ENCODE data around the gene GATD1.

GATD1 gene

DNA sequence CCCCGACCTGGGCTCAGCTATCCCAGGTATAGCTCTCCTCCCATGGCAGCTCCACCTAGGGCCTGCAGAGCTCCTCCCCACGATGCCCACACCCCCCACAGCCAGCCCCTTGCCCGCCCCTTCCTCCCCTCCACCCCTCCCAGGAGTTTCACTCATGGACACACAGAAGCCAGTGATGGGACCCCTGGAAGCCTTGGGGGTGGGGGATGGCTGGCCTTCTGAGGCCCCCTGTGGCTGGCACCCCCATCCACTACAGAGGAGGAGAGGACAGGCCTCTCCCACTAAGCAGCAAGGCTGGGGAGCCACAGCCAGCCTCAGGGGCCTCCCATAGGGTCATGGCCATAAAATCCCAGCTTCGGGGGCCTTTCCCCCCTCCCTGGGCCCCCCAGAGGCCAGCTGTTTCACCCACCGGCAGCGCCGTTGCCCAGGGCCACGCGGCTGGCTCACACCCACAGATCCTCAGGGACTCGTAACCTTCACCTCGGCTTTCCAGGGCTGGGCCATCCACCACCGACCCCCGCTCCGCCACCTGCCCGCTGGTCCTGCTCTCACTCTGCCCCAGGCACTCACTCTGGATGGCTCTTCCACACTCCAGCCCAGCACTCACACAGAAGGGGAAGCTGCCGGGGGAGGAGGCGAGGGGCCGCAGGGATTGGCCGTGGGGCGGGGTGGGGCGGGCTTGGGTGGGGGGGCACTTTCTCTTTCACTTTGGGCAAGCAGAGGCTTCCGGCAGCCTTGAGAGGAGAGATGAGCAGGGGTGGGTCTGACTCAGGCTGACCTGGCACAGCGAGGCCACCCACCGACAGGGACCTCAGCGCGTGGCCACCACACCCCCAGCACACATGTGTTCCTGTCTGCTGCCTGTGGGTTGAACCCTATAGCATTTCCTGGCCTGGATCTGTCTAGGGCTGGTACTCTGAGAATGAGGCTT, 18.6 kb upstream of the GATD1 start:
- DNase-seq = peak; percentile 79

DNA sequence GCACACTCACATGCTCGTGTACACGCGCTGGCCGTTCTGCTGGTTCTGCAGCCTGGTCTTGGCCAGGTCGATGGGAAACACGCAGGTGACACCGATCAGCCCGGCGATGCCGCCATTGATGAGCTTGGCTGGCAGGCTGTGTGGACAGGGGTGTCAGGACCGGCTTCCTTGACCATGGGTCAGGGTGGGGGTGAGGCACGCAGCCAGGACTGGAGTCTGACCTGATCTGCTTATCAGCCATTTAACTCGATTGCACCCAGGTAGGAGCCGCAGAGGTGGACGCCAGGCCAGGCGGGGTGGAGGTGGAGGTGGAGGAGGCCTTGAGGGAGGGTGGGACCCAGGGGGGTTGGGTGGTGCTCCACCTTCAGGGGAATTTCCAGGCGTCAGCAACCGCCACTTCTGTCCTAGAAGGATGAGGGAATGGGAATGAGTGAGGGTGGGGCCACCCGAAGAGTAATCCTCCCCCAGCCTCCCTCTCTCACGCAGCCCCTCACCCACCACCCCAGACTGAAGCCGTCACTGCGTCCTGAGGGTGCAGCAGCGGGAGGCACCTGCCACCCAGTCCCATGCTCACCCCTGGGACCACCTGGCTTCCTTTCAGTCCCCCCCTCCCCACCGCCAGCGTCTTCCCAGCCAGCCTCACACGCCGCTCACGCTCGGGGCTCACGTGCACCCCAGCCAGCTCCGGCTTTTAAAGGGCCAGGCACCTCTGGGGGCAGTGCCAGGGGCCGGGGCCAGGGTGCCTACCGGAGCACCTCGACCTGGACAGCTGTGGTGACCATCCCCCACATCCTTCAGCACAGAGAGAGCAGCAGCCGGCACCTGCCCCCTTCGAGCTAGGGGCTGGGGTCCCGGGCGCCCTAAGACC, 17.7 kb upstream of the GATD1 start:
- no peak for DNase-seq

DNA sequence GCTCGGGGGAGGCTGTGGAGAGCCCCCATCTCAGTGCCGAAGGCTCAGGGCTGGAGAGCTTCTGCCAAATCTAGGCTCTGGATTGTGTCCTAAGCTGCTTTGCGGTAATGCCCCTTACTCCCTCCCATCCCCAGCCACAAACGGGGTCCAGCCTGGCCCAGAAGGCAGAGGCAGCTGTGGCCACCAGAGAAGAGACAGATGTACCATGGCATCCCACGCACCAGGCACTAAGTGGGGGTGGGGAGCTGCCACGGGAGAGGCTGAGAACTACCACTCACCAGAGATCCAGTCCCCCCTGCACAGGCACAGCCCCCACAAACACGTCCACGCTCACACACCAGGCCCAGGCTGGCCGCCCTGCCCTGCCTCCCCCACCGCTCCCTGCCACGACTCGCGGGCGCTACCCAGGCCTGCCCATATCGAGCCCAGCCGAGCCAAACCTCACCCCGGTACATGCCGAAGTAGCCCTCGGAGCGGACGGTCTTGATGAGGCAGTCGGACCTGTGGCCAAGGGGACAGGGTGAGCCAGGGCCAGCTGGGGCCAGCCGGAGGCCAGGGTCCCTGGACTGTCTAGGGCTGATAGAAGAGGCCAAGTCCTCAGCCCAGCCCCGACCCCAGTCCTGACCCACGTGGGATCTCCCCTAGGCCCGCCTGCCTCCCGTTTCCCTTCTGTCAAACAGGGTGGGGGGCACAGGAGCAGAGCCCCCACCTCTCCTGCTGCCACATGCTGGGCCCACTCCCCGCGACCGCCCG, 16.9 kb upstream of the GATD1 start:
- DNase-seq = no peak

DNA sequence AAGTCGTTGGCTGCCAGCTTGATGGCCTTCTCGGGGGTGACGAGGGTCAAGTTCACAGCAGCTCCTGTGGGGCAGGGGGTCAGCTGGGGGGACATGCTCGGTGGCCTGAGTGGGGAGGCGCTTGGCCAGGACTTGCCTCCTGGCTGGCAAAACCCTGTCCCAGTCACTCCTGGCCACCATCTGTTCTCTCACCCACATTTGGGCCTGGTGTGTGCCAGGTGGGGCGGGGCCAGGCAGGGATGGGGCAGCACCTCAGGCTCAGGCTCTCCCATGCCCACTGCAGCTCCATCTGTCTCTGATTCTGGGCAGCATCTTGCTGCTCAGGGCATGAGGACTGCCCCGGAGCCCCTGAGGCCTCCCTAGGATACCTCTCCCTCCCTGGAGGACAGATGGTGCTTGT, 16.3 kb upstream of the GATD1 start:
- no peak for DNase-seq

DNA sequence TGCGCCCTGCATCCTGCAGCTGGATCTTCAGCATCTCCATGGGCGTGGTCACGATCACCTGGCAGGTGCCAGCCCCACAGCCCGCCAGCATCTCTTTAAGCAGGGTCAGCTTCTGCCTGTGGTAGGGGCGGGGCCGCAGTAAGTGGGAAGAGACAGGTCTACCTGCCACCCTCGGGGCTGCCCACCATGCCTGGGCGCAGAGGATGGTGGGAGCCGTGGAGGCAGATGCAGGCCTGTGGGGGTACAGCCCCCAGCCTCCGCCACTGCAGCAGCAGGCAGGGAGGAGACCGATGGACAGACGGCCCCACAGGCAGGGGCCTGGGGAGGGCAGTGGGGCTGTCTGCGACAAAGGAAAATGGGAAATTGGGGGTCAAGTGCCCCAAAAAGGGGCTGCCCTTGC, 15.6 kb upstream of the GATD1 start:
- no peak for DNase-seq

DNA sequence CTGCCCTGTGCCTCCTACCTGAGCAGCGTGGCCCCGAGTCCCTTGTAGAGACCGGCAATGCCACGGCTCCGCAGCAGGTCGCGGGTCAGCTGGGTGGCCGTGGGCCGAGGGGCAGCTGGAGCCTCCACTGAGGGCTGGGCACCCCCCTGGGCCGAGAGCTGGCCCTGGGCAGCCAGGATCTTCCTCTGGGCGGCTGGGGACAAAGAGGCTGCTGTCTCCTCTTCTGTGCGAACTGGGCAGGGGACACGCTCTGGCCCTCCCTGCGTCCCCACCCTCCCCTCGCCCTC, 15.2 kb upstream of the GATD1 start:
- DNase-seq = no peak

DNA sequence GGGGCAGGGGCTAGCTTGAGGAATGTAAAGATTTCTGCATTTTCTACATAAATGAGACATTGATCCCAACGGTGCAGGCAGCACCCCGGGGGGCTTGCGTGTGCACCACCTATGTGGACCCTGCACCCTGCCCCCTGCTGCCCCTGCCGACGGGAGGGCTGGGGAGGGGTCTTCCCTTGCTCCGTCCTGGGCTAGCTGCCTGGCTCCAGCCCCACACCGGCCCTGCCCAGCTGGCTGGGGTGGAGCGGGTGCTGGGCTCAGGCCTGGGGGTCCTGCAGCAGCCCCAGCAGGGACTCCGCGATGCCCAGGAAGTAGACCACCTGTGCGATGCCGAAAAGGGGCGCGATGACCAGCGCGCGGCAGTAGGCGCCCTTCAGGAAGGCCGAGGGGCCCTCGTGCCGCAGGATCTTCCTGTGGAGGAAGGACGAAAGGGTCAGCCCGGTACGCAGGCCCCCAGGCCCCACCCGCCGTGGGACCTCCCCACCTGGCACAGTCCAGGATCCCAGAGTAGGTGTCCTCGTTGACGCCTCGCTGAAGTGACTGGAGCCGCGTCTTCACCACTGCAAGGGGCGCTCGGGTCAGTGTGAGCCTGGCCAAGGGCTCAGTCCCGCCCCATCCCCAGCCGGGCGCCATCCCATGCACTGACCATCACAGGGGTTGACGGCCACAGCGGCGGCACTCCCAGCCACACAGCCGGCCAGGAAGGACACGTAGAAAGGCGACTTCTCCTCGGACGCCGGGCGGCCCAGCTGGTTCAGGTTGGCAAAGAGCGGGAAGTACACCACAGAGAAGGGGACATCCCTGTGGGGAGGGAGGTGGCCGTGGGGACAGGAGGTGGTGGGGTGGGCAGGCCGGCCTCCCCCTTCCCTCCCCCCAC, 14.6 kb upstream of the GATD1 start:
- no peak for DNase-seq

DNA sequence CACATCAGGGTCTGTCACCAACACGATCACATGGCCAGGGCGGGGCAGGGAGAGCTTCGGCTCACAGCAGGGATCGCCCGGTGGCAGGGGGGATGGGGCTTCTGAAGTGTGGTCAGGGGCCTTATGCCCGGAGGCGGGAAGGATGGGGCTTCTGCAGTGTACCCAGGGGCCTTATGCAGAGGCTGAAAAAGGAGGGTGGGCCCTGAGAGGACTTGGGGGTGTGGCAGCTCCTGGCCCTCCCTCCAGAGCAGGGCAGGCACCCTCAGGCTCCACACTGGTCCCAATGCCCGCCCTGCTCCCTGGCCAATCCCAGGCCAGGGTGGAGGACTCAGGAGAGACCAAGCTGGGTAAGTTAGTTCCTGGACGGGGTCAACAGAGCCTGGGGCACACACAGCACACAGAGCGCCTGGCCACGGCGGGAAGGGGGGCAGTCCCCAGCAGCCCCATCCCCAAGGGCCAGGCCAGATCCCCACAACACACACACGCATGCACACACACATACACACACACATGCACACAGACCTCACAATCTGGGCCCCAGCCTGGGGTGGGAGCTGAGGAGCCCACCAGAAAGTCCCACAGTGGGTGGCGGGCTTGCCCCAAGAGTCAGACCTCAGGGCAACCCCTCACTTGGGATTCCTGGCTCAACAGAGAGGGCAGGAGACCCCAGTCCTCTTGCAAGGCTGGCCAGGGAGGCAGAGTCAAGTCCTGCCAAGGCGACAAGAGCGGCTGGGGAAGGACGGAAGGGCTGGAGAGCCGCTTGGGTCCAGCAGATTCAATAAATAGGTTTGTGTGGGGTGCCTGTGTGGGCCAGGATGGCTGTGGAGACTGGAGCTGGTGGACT, 13.7 kb upstream of the GATD1 start:
- peak; percentile 29 for DNase-seq

DNA sequence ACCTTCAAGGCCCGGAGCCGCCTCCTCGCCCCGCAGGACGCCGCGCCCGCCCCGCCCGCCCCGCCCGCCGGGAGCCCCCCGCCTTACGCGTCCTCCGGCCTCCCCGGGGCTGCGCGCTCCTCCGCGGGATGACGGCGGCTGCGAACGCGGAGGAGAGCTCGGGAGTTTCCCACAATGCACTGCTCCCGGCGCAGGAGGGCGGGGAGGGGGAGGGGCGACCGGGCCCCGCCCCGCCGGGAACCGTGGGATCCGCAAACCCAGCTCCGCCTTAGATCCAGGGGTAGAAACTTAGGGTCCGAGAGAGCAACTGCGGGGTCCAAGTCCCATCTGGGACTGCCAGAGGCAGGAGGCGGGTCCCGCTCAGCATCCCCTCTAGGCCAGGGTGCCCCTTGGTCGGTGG, 12.7 kb upstream of the GATD1 start, which contains the start of gene CEND1:
Gene CEND1, minus strand, starts transcription at position 148 of the 400 bp plus-strand sequence. CDS start 1,514 bp downstream, outside the sequence.
- peak; percentile 84 for DNase-seq

DNA sequence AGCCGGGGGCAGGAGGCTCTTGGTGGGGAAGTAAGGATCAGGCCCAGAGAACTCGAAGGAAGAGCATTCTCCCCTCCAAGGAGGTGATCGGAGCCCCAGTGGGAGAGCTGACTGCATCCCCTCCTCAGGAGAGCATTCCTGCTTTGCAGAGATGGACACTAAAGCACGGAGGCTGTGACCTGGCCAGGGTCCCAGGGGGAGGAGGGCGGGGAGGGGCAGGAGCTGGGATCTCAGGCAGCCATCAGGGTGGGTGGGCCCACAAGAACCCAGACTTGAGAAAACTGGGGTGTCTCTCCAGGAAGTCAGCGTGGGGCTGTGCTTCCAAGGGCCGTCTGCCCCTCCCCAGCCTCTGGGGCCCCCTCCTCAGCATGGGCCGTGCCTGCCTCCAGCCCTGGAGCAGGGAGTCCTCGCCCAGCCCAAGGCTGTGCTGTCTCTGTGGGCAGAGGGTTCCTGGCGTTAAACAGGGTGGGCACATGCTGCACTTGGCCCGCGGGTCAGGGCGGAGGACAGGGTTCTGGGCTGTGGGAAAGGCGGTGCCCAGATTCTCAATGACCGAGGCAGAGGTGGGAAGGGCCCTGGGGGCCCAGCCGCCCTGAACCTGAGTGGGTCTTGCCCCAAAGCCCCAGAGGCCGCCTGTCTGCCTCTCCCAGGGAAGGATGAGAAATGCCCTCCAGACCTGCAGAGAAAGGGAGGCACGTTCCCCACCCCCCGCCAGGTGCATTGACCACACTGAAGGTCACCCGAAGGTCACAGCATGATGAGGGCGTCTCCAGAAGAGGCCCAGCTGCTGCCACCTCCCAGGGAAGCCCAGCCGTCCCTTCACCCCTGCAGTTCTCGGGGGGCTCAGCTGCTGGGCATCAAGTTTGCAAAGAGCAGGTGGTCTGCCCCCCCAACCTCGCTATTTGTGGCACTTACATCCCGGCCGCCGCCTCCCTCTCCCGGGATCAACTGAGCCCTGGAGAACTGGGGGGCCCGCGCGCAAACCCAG, 12.0 kb upstream of the GATD1 start:
- peak; percentile 69 for DNase-seq

DNA sequence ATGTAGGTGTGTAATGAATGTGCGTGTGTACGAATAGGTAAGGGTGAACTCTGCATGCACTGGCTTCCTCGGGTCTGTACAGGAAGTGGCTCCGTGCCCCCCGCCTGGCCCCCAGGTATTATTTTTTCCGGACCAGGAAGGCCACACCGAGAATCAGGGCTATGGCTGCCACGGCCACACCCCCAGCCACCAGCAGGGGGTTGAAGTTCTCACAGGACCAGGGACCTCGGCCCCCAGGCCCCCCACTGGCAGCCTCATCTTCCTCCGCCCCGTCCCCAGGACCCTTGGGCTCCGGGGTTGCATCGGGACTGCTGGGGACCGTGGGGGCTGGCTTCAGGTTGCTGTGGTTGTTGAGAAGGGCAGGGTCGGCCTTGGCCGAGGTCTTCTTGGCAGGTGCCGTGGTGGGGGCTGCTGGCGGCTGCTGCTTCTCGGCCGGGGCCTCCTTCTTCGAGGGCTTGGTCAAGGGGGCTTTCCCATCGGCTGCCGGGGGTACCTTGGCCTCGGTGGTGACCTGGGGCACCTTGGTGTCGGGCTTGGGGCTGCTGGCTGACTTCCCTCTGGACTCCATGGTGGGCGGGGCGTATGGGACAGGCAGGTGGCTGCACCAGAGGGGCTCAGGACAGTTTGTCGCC, 10.8 kb upstream of the GATD1 start:
- DNase-seq = no peak

DNA sequence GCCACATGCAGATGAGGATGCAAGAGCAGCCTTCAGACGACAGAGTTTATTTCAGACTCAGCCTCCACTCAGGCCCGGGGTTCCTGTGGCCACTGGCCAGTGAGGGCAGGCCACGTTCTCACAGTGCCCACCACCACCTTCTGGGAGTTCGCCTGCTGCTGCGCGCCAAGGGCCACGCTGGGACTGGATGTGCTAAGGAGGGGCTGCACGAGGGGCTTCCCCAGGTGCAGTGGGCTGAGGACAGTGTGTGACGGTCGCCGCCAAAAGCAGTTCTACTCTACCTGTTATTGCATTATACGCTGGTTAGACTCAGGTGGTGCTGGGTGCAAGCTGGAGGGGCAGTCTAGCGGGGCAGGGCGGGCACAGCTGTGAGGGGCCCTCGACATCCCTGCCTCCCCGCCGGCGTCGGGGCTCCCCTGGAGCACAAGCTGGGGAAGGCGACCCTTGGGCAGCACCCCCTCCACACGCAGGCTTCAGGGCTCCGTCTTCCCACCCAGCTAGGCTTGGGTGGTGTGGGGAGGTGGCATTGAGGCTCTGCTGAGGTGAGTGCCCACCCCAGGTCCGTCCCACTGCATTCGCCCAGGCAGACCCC, 9.9 kb upstream of the GATD1 start:
- DNase-seq = no peak

DNA sequence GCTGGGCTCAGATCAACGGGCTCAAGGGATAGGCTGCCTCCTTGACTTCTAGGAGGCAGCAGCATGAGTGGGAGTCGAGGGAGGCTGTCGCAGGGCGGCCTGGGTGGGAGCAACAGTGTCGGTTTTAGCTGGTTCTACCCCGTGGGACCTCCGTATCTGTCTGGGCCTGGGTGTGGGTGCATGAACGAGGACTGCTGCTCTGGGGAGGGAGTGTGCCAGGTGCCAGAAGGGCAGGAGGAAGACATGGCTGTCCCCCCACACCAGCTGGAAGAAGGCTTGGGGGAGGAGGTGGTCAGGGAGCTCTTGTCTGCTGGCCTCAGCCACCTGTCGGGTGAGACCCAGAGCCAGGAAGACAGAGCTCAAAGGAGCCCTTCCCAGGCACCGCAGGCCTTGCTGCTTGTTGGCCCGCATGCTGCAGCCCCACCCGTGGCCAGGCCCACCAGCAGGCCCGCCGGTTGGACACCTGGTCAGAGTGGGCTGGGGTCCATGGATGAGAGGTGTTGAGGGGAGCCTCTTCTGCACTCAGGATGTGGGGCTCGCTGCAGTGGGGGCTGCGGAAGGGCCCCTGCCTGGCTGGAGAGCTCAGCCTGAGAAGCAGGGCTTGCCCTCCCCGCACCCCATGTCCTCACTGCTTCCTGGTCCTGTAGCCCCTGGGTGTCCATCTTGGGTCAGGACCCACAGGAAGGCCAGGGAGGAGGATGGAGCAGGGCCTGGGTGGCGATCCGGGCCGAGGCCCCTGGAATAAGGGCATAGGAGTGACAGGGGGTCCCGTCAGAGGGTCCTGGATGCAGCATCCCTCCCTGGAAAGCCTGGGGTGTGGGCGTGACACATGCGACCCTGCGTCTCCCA, 9.2 kb upstream of the GATD1 start:
- DNase-seq = no peak

DNA sequence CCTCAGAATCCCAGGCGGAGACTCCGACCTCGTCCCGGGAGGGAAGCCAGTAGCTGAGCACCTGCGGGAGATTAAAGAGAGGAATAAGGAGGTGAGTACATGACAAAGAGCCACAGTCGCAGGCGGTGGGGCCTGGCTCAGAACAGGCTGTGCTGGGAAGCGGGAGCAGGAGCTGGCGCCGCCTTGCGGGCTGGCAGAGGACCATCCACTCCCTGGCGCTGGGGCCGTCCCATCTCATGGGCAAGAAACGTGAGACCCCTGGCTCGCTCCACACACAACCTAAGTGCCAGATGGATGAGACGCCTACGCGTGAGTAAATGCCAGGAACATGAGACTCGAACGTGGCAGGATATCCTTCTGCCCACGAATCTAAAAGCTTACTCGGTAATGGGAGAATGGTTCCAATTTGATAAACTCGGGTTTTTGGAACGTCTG, 6.3 kb upstream of the GATD1 start:
- DNase-seq = peak; percentile 92

DNA sequence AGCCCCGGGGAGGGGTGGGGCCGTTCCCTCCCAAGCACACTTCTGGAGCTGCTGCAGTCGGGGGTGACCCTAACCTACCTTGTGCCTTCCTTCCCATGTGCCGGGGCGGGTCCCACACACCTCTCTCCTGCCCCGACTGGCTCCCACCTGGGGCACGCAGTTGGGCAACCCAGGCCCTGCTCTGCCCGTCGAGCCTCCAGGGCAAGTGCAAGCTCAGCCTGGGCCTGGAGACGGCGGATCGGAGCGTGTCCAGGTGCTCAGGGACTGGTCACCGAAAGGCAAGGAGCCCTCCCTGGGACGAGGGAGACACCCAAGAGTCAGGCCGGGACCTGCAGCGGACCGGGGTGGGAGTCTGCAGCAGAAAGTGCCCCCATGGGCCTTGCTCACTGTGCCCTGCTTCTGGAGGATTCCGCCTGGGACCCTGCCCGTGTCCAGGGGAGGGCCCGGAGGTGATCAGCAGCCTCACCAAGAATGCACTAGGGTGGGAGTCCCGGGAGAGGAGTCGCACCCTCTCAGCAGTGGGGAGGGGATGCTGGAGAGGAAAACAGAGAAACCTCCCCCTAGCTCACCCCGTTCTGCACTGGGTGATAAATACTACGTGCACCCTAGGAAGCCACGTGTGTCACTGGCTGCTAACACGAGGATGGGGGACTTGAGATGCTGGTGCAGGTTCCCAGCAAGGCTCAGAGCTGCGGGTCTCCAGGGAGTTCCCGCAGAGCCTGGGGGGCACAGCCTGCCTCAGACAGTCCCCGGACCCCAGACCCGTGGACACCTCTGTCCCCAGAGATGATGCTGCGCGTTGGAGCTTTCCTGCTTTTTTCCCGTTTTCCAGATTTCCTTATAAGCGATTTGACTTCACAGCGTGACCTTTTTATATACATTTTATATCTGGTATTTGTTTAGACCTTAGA, 5.2 kb upstream of the GATD1 start:
- DNase-seq = no peak

DNA sequence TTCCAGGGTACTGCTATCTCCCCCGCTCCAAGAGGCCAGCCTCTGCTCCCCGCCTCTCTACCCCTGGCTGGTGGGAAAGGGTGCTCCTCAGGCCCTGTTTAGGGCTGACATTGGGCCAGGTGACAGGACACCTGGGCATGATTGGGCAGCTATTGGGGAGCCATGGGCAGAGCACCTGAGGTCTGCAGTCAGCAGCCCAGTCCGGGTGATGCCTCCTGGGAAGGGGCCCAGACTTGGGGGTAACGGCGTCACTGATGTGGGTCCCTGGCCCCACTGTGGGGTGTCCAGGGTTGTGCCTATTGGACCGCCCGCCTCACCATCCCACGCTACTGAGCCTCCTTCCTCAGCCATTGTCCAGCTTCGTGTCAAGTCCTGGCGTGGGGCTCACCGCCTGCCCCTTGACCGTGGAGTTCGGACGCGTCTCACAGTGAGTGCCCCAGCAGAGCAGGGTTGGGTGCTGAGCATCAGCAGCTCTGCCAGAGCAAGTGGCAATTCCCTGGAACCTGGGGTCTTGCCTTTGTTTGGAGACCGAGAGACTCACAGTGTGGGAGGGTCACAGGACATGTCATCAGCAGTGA, 2.8 kb upstream of the GATD1 start:
- DNase-seq = no peak

Data from eye (tissue), 1 donor.